ENCODE measurements around the gene ZDHHC3. TPM values are rescaled to one million over a fixed set of nuclear protein-coding genes. Genes with fewer than 3 reads are reported as not detected.

ZDHHC3 gene
- total RNA-seq, 3 donors from 2014 or later, result 69.5 to 120 (median 71.9) TPM

- Histone ChIP-seq H3K4me3 (no peak overlapping the region), H3K27ac (no peak overlapping the region), H3K4me1 (peaks cover 0 to 8% of the 10 kb centered on the region in 2 donors), H3K36me3 (no peaks in the 10 kb centered on the region), H3K27me3 (no peaks in the 10 kb centered on the region), H3K9me3 (no peaks in the 10 kb centered on the region)
- intact Hi-C loops (cut with DNase I; ENCODE audit: low total_unique reads), result no loop called here
- DNase-seq (ENCODE audit: low spot score in 2 of 2), result no peak
- TF ChIP-seq POLR2A (IDR thresholded peaks at IDR 0.05) (no peak), POLR2AphosphoS5 (IDR thresholded peaks at IDR 0.05) (no peak)
- TF ChIP-seq, protein P1, sequence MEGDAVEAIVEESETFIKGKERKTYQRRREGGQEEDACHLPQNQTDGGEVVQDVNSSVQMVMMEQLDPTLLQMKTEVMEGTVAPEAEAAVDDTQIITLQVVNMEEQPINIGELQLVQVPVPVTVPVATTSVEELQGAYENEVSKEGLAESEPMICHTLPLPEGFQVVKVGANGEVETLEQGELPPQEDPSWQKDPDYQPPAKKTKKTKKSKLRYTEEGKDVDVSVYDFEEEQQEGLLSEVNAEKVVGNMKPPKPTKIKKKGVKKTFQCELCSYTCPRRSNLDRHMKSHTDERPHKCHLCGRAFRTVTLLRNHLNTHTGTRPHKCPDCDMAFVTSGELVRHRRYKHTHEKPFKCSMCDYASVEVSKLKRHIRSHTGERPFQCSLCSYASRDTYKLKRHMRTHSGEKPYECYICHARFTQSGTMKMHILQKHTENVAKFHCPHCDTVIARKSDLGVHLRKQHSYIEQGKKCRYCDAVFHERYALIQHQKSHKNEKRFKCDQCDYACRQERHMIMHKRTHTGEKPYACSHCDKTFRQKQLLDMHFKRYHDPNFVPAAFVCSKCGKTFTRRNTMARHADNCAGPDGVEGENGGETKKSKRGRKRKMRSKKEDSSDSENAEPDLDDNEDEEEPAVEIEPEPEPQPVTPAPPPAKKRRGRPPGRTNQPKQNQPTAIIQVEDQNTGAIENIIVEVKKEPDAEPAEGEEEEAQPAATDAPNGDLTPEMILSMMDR (IDR thresholded peaks at IDR 0.05), result no peak
Observed at GRCh38 chr3:44969154-44969827, 6.7 kb downstream of the ZDHHC3 start.

- Histone ChIP-seq H3K9me3 (no peaks in the 10 kb centered on the region), H3K36me3 (no peaks in the 10 kb centered on the region), H3K4me3 (no peak overlapping the region), H3K27me3 (no peaks in the 10 kb centered on the region), H3K4me1 (peaks cover 0 to 6% of the 10 kb centered on the region in 2 donors), H3K27ac (no peak overlapping the region)
- intact Hi-C loops (cut with DNase I; ENCODE audit: low total_unique reads), result no loop called here
- TF ChIP-seq, protein P1 (IDR thresholded peaks at IDR 0.05), result no peak
- TF ChIP-seq POLR2AphosphoS5 (IDR thresholded peaks at IDR 0.05), result no peak
- no peak for TF ChIP-seq POLR2A (IDR thresholded peaks at IDR 0.05)
- no peak for DNase-seq (ENCODE audit: low spot score in 2 of 2)
Observed at GRCh38 chr3:44968447-44968858, 7.5 kb downstream of the ZDHHC3 start.

- Histone ChIP-seq H3K36me3 (no peaks in the 10 kb centered on the region), H3K27ac (peak overlapping the region in 1 of 2 donors; percentile 29), H3K4me1 (peaks cover 0 to 13% of the 10 kb centered on the region in 2 donors), H3K9me3 (no peaks in the 10 kb centered on the region), H3K27me3 (no peaks in the 10 kb centered on the region), H3K4me3 (no peak overlapping the region)
- intact Hi-C loops (cut with DNase I; ENCODE audit: low total_unique reads), result no loop called here
- TF ChIP-seq, protein P1 (IDR thresholded peaks at IDR 0.05), result no peak
- no peak for TF ChIP-seq POLR2AphosphoS5 (IDR thresholded peaks at IDR 0.05)
- no peak for TF ChIP-seq POLR2A (IDR thresholded peaks at IDR 0.05)
- no peak for DNase-seq (ENCODE audit: low spot score in 2 of 2)
Observed at GRCh38 chr3:44966795-44967278, 9.1 kb downstream of the ZDHHC3 start.

DNA sequence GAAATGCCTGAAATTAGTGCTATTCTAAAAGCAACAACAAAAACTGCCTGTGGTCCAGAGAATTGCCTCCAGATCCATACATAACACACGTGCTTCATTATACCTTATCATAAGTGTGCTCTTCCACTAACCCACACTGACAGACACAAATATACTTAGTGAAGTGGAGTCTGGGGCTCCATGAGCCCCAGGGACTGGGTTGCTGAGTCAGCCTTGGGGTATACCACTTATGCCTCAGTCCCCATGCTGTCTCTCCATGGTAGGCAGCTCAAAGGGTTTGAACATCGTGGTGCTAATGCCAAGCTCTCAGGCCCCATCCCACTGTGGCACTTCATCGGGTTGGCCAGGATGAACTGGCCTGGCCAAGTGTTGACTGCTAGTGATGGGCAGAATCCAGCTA is 10.8 kb downstream of the ZDHHC3 start:
- intact Hi-C loops (cut with DNase I; ENCODE audit: low total_unique reads), result no loop called here
- H3K4me1 ChIP-seq, result peaks cover 0 to 7% of the 10 kb centered on the region in 2 donors

More for the DNA sequence above, 10.8 kb downstream of the ZDHHC3 start:
- H3K9me3 ChIP-seq, result no peaks in the 10 kb centered on the region
- no peak overlapping the region for H3K4me3 ChIP-seq
- no peak for DNase-seq (ENCODE audit: low spot score in 2 of 2)
- no peak overlapping the region for H3K27ac ChIP-seq
- H3K27me3 ChIP-seq, result no peaks in the 10 kb centered on the region
- H3K36me3 ChIP-seq, result no peaks in the 10 kb centered on the region
- TF ChIP-seq POLR2A (IDR thresholded peaks at IDR 0.05), result no peak
- TF ChIP-seq, protein P1 (IDR thresholded peaks at IDR 0.05), result no peak
- no peak for TF ChIP-seq POLR2AphosphoS5 (IDR thresholded peaks at IDR 0.05)

All from breast epithelium (tissue), 4 donors.